ENCODE data around the gene HDAC8.
A peak's percentile ranks its signal among the peaks of the same experiment; 100 is the strongest.
"Not testable (repeated sequence)": the region's sequence is repeated elsewhere in the genome, so short reads cannot be mapped to it uniquely, and the experiment has no call there.

The HDAC8 gene

DNA sequence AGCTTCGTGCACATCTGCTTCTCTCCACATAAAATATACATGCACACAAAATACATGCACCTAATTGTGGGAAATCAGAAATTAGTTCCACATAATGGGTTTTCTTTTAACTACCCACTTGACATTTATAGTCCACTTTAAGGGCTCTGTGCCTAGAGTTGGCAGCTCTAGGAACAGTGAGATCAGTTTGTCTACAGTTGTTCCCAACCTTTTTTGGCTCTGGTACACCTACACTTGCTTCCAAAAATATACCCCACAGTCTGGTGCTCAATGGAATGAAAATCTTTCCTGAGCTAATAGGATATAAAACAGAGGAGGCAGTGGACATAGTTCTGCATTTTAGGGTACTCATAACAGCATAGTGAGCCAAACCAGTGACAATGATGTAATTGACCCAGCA, 36.1 kb downstream of the HDAC8 start:
- DNase-seq (ENCODE audit: low read depth, low spot score), result no peak

DNA sequence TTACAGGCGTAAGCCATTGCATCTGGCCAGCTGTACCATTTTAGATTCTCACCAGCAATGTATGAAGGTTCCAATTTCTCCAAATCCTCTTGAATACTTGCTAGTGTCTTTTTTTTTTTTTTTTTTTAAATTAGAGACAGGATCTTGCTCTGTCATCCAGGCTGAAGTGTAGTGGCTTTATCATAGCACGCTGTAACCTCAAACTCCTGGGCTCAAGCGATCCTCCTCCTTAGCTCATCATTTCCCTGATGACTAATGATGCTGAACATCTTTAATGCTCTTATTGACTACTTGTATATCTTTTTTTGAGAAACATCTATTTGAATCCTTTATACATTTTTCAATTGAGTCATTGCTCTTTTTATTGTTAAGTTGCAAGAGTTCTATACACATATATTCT, 40.3 kb downstream of the HDAC8 start:
- DNase-seq (ENCODE audit: low read depth, low spot score), result no peak

DNA sequence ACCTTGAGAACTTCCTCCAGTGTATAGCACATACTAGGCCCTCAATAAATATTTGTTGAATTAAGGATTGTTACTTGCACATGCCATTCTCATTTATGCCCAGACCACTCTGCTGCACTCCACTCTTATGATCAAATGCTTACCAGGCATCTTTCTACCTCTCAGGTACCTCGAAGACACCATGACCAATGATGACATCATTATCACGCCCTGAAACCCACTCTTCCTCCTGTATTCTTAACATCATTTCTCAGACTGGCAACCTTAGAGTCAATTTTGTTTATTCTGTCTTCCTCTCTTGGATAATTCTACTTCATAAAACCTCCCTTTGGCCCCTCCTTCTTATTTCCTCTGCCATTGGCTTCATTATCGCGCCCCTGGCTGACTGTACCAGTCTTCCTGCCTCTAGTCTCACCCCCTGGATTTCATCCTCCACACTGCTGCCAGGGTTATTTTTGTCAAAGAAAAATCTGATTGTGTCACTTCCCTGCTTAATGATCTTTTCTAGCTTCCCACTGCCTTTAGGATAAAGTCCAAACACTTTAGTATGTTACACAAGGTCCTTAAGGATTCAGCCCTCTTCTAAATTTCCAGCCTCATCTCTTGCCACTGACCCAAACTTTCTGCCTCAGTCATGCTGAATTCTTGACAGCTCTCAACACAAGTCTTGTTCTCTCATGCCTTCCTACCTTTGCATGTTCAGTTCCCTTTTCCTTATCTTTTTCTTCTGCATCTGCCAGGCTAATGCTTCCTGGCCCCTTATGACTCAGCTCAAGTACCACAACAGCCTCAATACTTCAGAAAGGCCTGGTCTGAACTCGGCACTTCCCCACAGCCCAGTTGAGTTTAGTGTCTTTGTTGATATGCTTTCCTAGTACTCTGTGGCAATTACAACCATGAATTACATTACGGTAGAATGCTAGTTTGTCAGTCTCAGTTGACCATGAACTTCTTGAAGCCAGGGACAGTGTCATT, 45.8 kb downstream of the HDAC8 start:
- DNase-seq (ENCODE audit: low read depth, low spot score), result no peak

DNA sequence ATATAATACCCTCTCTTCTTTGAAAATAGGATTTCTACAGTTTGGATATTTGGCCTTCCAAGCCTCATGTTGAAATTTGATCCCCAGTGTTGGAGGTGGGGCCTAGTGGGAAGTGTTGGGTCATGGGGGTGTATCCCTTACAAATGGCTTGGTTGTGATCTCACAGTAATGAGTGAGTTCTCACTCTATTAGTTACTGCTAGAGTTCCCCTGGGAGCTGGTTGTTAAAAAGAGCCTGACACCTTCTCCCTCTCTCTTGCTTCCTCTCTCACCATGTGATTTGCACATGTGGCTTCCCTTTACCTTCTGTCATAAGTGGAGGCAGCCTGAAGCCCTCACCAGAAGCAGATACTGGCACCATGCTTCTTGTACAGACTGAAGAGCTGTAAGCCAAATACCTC, 73.9 kb downstream of the HDAC8 start:
- no peak for DNase-seq (ENCODE audit: low read depth, low spot score)

DNA sequence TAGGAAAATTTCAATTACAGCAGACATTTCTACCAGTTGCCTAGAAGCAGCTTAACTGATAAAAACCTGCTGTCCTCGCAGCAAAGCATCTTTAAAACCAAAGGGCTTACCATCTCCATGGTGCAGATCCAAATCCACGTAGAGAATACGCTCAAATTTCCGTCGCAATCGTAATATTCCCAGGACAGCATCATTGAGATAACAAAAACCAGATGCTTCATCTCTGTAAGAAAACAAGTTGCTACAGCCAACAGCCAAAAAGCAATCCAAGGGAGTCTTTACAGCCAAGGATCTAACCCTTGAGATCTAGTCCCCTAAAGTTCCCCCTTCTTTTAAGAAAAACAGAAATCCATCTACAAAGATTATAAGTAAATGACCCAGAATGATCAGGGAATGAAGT, 77.6 kb downstream of the HDAC8 start:
- peak; percentile 2 for DNase-seq (ENCODE audit: low read depth, low spot score)

DNA sequence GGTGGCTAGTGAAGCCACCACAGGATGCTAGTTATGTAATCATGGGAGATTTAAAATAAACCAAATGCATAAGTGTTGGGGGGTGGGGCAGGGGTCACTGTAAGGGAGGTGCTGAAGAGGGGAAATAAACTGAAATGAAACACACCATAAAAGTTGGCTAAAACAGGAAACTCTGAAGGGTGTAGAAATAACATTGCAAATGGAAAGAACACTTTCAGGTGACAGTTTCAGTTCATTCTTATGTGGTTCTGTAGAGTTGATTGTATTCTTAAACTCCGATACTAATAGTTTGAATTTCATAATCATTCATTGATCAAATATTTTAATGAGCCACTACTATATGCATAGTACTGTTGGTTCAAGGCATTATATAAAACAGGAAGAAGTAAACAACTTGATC, 80.1 kb downstream of the HDAC8 start:
- no peak for DNase-seq (ENCODE audit: low read depth, low spot score)

DNA sequence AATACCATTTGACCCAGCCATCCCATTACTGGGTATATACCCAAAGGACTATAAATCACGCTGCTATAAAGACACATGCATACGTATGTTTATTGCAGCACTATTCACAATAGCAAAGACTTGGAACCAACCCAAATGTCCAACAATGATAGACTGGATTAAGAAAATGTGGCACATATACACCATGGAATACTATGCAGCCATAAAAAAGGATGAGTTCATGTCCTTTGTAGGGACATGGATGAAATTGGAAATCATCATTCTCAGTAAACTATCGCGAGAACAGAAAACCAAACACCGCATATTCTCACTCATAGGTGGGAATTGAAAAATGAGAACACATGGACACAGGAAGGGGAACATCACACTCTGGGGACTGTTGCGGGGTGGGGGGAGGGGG, 82.4 kb downstream of the HDAC8 start:
- not testable (repeated sequence) for DNase-seq (ENCODE audit: low read depth, low spot score)

DNA sequence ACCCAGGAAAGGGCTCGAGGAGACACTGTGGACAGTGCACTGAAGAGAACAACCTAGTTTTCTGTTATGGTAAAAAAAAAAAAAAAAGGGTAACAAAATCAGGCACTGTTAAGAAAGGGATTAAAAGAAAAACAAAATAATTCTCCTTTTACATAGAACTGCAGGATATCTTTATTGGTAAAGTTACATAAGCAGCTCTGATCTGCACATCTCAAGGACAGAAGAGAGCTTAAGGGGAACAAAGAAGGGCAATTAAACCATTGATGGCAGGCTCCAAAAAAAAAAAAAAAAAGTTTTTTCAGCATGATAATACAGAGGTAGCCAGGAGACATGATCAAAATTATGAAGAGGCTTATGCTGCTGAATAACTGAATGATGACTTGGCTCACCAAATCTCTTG, 85.0 kb downstream of the HDAC8 start:
- DNase-seq (ENCODE audit: low read depth, low spot score), result no peak

DNA sequence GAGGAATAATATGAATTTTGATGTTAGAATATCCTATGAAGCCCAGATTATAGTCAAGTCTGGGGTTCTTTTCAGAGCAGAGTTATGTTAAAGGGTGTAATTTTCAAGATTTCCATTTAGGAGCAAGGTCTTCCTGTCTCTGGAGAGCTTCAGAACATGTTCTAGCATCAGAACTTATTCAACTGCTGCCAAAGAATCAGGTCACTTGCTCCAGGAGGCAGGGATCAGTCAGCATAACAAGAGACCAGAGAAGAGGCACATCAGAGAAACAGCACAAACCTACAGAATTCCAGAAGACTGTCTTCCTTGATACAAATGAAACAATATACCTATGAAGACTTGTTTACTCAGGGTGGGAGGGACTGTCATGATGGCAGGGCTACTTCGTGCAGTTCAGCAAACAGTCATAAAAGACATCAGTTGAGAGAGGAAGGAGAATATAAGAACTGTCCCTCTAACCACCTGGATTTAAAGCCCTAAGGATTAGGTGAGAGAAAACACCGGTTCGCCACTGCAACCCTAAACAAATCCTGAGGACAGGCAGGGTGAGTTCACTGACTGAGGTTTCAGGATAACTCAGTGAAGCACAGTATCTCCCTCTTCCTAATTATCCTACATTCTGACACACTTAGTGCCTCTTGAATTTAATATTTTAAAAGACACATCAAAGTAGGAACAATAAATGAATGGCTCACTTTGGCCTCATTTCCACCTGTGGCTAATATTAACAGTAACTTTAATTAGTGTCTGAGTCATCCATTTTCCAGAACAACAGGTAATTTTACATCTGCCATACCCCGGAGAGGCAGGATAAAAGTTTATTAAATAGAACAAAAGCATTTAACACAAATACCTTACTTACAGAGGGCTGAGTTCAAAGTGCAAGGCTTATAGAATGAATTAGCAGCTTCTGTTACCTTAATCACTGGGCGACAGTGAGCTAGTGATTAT, 93.0 kb downstream of the HDAC8 start:
- DNase-seq (ENCODE audit: low read depth, low spot score), result no peak

DNA sequence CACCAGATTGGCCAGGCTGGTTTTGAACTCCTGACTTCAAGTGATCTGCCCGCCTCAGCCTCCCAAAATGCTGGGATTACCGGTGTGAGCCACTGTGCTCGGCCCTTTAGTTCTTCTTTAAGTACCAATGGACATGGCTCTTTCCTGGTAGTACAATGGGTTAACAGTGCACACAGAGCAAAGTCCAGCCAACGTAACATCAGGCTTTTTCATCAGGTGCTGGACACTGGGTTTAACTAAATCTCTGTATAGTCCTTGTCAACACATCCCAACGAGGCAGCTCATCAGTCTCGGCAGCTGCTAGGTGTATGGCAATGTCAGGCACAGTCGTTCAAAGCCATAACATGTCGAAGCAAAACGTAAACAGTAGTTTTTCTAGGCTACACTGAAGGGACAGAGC, 93.8 kb downstream of the HDAC8 start:
- DNase-seq (ENCODE audit: low read depth, low spot score), result no peak

DNA sequence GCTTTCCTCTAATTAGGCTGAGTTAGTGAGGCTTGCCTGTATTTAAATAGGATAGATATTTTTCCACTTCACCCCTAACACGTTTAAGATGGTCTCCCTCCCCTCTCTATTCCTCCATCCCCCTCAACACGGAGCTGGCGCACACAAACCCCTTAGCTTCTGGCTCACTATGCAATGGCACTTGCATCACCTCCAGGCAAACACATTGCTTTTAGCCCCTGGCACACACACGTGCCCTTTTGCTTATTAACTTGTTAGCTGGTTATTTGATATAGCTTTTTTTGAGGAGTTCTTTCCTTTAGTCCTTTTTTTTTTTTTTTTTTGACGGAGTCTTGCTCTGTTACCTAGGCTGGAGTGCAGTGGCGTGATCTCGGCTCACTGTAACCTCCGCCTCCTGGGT, 94.3 kb downstream of the HDAC8 start:
- DNase-seq (ENCODE audit: low read depth, low spot score), result no peak

DNA sequence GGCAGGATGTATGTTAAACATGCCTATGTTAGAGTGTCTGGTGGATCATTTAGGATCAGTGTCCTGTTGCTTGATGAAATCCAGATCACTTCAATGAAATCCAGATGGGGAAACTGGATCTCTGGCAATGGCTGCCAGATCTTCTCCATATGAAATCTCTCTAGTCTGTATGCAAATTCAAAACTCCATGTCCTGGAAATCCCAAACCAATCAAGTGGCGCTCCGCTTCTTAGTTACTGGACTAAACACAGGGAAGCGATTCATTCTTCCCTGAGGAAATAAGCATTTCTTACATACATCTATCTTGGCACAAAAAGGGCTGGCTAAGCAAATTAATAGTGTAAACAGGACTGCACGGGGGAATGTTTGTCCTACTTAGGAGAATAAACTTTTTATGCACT, 94.9 kb downstream of the HDAC8 start:
- DNase-seq (ENCODE audit: low read depth, low spot score), result no peak

DNA sequence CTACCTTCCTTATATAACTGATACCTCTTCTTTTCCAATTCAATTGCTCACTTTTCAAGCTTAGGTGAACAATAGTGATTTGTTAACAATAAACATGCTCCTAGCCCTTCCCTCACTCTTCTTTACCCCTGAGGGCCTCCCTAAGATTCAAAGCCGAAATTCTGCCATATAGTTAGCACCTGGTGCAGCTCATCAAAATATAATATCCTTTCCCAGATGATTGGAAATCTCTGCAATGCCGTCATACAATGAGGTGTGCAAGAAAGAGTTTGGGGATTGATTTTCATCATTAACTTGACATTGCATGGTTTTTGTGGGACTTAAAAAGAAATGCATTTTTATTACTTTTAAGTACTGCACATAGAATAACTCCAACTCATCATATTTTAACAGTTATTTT, 95.3 kb downstream of the HDAC8 start:
- DNase-seq (ENCODE audit: low read depth, low spot score), result no peak

DNA sequence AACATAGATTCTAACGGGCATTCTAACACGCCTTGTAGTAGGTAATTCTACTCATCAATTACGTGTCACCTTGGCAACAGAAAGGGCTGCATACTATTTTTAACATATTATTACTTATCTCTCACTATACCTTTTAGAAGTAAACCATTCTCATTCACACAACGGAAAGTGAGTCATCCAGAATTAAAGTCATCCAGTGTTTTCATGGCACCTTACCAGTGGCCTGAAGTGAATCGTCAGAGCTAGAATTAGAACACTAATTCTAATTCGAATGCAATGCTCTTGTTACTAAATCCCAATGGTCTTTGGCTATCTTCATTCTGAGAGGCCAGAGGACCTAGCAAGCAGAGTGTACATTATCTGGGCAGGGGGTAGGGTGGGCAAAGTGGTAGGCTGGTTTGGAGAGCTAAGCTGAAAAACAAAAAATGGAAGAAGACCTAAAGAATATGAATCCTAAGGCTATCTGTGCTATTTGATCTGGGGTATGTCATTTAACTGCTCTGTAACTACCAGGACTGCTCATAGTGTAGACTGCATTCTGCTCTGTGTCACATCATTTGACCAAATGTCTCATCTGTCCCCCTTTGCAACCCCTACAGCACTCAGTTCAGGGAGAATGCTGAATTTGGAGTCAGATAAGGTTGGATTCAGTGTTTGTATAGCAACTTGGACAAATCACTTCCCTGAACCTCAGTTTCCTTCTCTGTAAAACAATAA, 96.5 kb downstream of the HDAC8 start:
- DNase-seq (ENCODE audit: low read depth, low spot score), result no peak

DNA sequence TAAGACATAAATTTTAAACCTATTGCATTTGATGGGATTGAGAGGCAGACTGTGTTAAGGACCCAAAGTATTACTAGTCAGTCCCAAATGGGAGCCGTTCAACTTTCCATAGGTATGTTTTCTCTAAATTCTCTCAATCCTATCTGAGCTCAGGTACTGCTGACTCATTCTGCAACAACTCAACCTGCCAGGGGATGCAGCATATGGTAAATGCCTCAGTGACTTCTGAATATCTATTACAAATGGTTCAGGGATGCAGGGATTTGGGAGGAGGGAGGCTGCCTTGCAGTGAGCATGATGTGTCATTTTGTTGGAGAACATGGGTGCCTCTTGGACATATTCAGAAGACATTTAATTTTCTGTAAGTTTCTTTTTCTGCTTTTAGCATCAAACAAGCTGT, 97.3 kb downstream of the HDAC8 start:
- no peak for DNase-seq (ENCODE audit: low read depth, low spot score)

DNA sequence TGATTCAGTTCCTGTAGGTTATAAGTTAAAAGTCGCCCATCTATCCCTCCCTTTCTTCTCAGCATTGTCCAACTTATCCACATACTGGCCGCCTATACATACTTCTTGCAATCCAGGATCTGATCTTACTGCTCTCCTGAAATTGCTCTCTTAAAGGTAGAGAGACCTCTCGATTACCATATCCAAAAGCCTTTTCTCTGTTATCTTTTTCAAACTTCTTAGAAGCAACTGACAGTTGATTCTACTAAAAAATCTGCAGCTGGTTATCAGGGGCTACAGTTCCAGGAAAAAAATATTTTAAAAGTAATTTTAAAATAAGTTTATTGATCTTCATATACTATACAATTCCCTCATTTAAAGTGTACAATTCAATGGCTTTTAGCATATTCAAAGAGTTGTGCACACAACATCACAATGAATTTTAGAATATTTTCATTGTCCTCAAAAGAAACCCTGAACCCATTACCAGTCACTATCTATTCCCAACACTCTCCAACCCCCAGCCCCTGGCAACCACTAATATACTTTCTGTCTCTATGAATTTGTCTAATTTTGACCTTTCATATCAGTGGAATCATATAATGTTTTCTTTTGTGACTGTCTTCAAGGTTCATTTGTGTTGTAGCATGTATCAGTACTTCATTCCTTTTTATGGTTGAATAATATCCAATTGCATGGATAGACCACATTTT, 102.0 kb downstream of the HDAC8 start:
- DNase-seq (ENCODE audit: low read depth, low spot score), result no peak

DNA sequence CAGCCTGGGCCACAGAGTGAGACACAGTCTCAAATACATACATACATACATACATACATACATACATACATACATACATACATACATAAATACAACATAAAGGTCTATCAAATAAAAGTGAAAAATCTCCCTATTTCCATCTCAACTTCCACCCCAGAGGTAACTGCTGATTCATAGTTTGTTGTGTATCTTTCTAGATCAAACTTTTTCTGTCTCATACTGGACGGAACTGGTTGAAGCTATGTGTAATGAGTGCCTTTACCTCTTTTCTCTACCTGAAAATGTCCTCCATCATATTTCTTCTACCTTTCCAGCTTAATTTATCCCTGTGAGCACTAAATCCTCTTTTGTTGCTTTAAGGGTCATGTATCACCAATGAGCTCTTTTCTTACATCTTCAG, 102.5 kb downstream of the HDAC8 start:
- no peak for DNase-seq (ENCODE audit: low read depth, low spot score)

DNA sequence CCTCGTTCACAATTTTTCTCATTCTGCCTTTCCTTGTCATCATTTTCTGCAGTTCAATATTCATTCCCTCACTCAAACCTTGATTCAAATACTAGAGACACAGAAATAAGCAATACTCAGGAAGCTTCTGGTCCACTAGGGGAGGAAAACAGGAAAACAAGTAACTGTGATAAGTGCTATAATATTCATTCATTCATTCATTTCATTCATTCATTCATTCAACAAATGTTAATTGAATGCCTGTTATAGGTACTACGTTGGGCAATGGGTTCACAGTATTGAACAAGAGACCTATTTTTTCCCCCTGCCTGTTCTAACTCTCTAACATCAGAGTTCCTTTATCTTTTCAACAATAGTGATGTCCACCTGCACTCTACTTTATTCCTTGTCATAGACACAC, 104.0 kb downstream of the HDAC8 start:
- DNase-seq (ENCODE audit: low read depth, low spot score), result no peak

DNA sequence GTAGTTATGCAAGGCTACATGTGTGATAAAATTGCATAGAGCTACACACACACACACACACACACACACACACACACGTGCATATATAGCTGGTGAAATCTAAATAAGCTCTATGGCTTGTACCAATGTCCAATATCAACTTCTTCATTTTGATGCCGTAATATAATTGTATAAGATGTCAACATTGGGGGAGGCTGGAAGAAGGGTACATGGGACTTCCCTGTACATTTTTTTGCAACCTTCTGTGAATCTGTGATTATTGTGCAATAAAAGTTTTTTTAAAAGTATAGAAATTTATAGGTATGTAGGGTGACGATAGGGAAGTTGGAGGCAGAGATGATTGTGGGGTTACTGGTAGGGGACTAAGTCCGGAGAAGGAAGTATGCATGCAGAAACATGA, 105.5 kb downstream of the HDAC8 start:
- DNase-seq (ENCODE audit: low read depth, low spot score), result no peak

DNA sequence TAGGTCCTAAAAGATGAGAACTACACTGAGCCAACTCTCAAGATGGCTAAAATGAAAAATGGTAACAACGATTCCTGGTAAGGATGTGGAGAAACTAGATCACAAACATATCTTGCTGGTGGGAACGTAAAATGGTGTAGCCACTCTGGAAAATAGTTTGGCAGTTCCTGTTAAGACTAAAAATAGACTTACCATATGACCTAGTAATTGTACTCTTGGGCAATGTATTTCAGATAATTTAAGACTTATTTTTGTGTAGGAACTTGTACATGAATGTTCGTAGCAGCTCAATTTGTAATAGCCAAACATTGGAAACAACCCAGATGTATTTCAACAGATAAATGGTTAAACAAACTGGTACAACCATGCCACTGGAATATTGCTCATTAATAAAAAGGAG, 106.2 kb downstream of the HDAC8 start:
- no peak for DNase-seq (ENCODE audit: low read depth, low spot score)

DNA sequence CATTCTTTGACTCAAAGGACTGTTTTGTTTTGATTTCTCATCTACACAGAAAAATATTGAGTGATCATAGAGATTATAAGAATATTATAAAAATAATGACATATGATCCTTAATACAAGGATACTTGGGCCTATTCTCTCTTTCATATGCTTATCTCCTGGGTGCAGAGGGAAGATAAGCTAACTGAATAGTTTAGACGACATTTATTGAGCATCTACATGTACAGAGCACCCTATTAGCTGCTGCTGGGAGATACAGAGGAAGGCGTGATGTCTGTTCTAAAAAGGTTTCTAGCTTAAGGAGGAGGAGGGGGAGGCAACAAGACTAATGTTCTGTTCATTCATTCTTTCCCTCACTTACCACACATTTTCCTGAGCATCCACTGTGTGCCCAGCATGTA, 106.8 kb downstream of the HDAC8 start:
- DNase-seq (ENCODE audit: low read depth, low spot score), result no peak

Data from brain pericyte (primary cell).